HepG2 (cell line): ENCODE data around the gene CCDC30. TPM values are rescaled to one million over a fixed set of nuclear protein-coding genes. Genes with fewer than 3 reads are reported as not detected.

Experiments
- CEBPG ChIP-seq: IDR thresholded peaks from 2 replicates; pipeline ENCODE4 v1.6.1; 2016
- EHMT2 ChIP-seq: fragments of 200-600 bp; sonication (generic); IDR thresholded peaks from 2 replicates; pipeline ENCODE4 v1.7.0; 2017; ENCODE audit warnings: antibody characterized with exemption, low read depth, low read length, borderline replicate concordance
- ELF3 ChIP-seq: IDR thresholded peaks from 2 replicates; pipeline ENCODE4 v1.6.1; 2016; ENCODE audit warnings: missing genetic modification reagents, missing compliant biosample characterization
- FIP1L1 ChIP-seq: fragments of 200-400 bp; formaldehyde crosslinking; IDR thresholded peaks from 2 replicates; pipeline ENCODE4 v1.6.1; 2018; ENCODE audit warnings: low read depth, mild to moderate bottlenecking, low read length, moderate library complexity, borderline replicate concordance; ENCODE audit not compliant: insufficient read depth
- HNRNPH1 ChIP-seq: fragments of 200-400 bp; formaldehyde crosslinking; optimal IDR thresholded peaks from 2 replicates; pipeline ENCODE3; 2017; ENCODE audit warnings: mild to moderate bottlenecking, low read depth, low read length
- KLF9 ChIP-seq: IDR thresholded peaks from 2 replicates; pipeline ENCODE4 v1.6.1; 2016; ENCODE audit warnings: low read depth
- MXI1 ChIP-seq: IDR thresholded peaks from 3 replicates; pipeline ENCODE4 v1.6.1; 2012; ENCODE audit warnings: low read depth, low read length, inconsistent platforms, borderline replicate concordance
- NCOA2 ChIP-seq: sonication (generic); formaldehyde crosslinking; IDR thresholded peaks from 2 replicates; pipeline ENCODE4 v1.8.0; 2022; ENCODE audit warnings: inconsistent platforms
- RFX5 ChIP-seq: IDR thresholded peaks from 2 replicates; pipeline ENCODE4 v1.6.1; 2011; ENCODE audit warnings: low read depth, low read length, improper control_type of control experiment
- RXRA ChIP-seq: sonication (generic); formaldehyde crosslinking; IDR thresholded peaks from 2 replicates; pipeline ENCODE4 v1.5.1; 2020; ENCODE audit warnings: missing genetic modification reagents
- TSC22D2 ChIP-seq: sonication (generic); formaldehyde crosslinking; IDR thresholded peaks from 2 replicates; pipeline ENCODE4 v1.5.1; 2020; ENCODE audit warnings: missing genetic modification reagents, mild to moderate bottlenecking, borderline replicate concordance
- ZNF274 ChIP-seq: sonication (generic); formaldehyde crosslinking; IDR thresholded peaks from 2 replicates; pipeline ENCODE4 v1.5.1; 2020; ENCODE audit warnings: mild to moderate bottlenecking, missing genetic modification reagents
- ZNF562 ChIP-seq: sonication (generic); formaldehyde crosslinking; IDR thresholded peaks from 2 replicates; pipeline ENCODE4 v1.8.0; 2022; ENCODE audit warnings: missing genetic modification reagents, borderline replicate concordance
- ZNF678 ChIP-seq: sonication (generic); formaldehyde crosslinking; IDR thresholded peaks from 2 replicates; pipeline ENCODE4 v1.4.0; 2020; ENCODE audit warnings: mild to moderate bottlenecking, missing genetic modification reagents
- ZNF75D ChIP-seq: sonication (generic); formaldehyde crosslinking; IDR thresholded peaks from 2 replicates; pipeline ENCODE4 v1.8.1; 2023; ENCODE audit warnings: missing genetic modification reagents, mild to moderate bottlenecking, borderline replicate concordance
- polyA plus RNA-seq, 8 experiments: library from polyadenylated mRNA; depleted of rRNA in 3 of 8; stranded (reverse) in 7 of 8; unstranded in 1 of 8; fragments of >200 nt; fragmentation: Illumina TruSeq in 4 of 8; extraction: Trizol in 4 of 8; gene quantifications; 2 replicates each; pipeline versions ENCODE4 v1.2.1 to v1.2.3, GENCODE V29; 2011 to 2016; ENCODE audit warnings: low read depth in 4 of 8, missing spikeins in 1 of 8, mixed read lengths in 1 of 8; ENCODE audit not compliant: insufficient read depth in 1 of 8
- total RNA-seq, 5 experiments: library from RNA; depleted of rRNA; stranded (reverse); fragments of >200 nt; fragmentation: Illumina TruSeq; extraction: Trizol; gene quantifications; 2 replicates each; pipeline ENCODE4 v1.2.3, GENCODE V29; 2016; ENCODE audit warnings: low read depth in 1 of 5
- TF ChIP-seq, protein P1 (sequence below): sonication (generic); formaldehyde crosslinking; IDR thresholded peaks from one replicate; pipeline ENCODE4 v1.5.1; 2020; ENCODE audit warnings: mild to moderate bottlenecking, missing genetic modification reagents; ENCODE audit errors: not compliant biosample characterization
- TF ChIP-seq, protein P2 (sequence below): sonication (generic); IDR thresholded peaks from 2 replicates; pipeline ENCODE4 v1.6.1; 2016; ENCODE audit warnings: low read depth, borderline replicate concordance
- TF ChIP-seq, protein P3 (sequence below): IDR thresholded peaks from 2 replicates; pipeline ENCODE4 v1.6.1; 2016; ENCODE audit warnings: missing genetic modification reagents, missing compliant biosample characterization

The CCDC30 gene
- total and polyA plus RNA-seq, 2 of the 13 experiments (the other 11 are each of a cell fraction or from before 2014, with no cell fraction given): 0.25 to 0.77 TPM

DNA sequence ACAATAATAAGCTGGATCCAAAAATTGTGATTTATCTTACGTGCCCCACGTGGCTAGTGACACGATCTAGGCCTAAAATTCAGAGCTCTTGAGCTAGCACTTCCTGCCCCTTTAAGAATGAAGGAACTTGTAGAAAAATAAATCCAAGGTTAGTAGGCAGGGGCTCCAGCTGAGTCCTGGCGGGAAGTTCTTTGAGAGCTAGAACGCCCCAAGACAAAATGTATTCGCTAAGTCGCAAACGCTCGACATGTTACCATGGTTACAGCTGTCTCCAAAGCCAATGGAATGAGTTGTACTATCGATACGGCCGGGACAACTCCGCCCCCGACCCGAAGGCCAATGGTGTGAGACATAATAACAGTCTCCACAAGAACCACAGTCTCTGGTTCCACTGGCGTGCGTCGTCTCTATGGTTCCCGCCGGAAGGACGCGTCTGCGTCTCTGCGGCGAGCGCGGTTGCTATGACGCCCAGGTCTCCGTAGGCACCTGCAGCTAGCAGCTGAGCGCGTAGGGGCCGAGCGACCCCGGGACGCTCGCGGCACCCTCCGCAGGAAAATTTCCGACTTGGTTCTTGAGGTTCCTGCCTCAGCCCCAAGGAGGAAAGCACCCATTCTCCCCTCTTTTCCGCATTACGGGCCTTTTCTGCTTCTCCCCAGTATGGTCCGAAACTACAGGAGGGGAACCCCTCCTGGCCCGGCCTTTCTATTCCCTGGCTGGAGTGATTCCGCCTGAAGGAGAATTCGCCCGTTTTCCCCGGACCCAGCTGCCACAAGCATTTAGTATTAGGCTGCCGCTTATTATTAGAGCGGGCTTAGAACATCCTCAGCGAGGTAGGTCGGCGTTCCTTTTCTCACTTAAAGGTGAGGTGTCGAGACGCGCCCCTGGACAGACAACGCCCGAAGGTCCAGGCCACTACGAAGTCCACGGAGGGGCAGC lies at the start of gene CCDC30 (continued):
- TF ChIP-seq, protein P1, sequence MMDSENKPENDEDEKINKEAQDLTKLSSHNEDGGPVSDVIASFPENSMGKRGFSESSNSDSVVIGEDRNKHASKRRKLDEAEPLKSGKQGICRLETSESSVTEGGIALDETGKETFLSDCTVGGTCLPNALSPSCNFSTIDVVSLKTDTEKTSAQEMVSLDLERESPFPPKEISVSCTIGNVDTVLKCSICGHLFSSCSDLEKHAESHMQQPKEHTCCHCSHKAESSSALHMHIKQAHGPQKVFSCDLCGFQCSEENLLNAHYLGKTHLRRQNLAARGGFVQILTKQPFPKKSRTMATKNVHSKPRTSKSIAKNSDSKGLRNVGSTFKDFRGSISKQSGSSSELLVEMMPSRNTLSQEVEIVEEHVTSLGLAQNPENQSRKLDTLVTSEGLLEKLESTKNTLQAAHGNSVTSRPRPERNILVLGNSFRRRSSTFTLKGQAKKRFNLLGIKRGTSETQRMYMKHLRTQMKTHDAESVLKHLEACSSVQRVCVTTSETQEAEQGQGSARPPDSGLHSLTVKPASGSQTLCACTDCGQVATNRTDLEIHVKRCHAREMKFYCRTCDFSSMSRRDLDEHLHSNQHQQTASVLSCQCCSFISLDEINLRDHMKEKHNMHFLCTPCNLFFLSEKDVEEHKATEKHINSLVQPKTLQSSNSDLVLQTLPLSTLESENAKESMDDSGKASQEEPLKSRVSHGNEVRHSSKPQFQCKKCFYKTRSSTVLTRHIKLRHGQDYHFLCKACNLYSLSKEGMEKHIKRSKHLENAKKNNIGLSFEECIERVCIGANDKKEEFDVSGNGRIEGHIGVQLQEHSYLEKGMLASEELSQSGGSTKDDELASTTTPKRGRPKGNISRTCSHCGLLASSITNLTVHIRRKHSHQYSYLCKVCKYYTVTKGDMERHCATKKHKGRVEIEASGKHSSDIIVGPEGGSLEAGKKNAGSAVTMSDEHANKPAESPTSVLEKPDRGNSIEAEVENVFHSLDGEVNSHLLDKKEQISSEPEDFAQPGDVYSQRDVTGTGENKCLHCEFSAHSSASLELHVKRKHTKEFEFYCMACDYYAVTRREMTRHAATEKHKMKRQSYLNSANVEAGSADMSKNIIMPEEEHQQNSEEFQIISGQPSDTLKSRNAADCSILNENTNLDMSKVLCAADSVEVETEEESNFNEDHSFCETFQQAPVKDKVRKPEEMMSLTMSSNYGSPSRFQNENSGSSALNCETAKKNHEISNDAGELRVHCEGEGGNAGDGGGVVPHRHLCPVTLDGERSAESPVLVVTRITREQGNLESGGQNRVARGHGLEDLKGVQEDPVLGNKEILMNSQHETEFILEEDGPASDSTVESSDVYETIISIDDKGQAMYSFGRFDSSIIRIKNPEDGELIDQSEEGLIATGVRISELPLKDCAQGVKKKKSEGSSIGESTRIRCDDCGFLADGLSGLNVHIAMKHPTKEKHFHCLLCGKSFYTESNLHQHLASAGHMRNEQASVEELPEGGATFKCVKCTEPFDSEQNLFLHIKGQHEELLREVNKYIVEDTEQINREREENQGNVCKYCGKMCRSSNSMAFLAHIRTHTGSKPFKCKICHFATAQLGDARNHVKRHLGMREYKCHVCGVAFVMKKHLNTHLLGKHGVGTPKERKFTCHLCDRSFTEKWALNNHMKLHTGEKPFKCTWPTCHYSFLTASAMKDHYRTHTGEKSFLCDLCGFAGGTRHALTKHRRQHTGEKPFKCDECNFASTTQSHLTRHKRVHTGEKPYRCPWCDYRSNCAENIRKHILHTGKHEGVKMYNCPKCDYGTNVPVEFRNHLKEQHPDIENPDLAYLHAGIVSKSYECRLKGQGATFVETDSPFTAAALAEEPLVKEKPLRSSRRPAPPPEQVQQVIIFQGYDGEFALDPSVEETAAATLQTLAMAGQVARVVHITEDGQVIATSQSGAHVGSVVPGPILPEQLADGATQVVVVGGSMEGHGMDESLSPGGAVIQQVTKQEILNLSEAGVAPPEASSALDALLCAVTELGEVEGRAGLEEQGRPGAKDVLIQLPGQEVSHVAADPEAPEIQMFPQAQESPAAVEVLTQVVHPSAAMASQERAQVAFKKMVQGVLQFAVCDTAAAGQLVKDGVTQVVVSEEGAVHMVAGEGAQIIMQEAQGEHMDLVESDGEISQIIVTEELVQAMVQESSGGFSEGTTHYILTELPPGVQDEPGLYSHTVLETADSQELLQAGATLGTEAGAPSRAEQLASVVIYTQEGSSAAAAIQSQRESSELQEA (CRISPR knock-in tag): no peak
- TF ChIP-seq TSC22D2 (CRISPR knock-in tag) (no peak), CEBPG (CRISPR knock-in tag) (no peak), NCOA2 (CRISPR knock-in tag) (no peak), ZNF678 (CRISPR knock-in tag) (no peak), ELF3 (CRISPR knock-in tag) (peak; percentile 30; the same call in 1 of the 2 replicates), ZNF75D (CRISPR knock-in tag) (no peak), HNRNPH1 (no peak), RXRA (no peak), ZNF274 (CRISPR knock-in tag) (no peak), KLF9 (no peak), RFX5 (peak; percentile 75), EHMT2 (no peak), ZNF562 (CRISPR knock-in tag) (no peak), MXI1 (peak; percentile 97), FIP1L1 (no peak)
- TF ChIP-seq, protein P2, sequence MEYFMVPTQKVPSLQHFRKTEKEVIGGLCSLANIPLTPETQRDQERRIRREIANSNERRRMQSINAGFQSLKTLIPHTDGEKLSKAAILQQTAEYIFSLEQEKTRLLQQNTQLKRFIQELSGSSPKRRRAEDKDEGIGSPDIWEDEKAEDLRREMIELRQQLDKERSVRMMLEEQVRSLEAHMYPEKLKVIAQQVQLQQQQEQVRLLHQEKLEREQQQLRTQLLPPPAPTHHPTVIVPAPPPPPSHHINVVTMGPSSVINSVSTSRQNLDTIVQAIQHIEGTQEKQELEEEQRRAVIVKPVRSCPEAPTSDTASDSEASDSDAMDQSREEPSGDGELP: peak; percentile 87; the same call in 1 of the 2 replicates
- TF ChIP-seq, protein P3, sequence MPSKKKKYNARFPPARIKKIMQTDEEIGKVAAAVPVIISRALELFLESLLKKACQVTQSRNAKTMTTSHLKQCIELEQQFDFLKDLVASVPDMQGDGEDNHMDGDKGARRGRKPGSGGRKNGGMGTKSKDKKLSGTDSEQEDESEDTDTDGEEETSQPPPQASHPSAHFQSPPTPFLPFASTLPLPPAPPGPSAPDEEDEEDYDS: 0 out of 2 replicates have a peak, but pooled peaks have one; percentile 15
